Measurements from ENCODE around the gene PRPH.

PRPH gene

GRCh38 chr12:49346659-49347310 is 51.8 kb downstream of the PRPH start, which contains the start of gene DNAJC22:
Gene DNAJC22 (plus strand): TSS chr12:49346888. CDS start chr12:49348873, 1,985 bp downstream.
- no peak for DNase-seq (ENCODE audit: low read depth)

DNA sequence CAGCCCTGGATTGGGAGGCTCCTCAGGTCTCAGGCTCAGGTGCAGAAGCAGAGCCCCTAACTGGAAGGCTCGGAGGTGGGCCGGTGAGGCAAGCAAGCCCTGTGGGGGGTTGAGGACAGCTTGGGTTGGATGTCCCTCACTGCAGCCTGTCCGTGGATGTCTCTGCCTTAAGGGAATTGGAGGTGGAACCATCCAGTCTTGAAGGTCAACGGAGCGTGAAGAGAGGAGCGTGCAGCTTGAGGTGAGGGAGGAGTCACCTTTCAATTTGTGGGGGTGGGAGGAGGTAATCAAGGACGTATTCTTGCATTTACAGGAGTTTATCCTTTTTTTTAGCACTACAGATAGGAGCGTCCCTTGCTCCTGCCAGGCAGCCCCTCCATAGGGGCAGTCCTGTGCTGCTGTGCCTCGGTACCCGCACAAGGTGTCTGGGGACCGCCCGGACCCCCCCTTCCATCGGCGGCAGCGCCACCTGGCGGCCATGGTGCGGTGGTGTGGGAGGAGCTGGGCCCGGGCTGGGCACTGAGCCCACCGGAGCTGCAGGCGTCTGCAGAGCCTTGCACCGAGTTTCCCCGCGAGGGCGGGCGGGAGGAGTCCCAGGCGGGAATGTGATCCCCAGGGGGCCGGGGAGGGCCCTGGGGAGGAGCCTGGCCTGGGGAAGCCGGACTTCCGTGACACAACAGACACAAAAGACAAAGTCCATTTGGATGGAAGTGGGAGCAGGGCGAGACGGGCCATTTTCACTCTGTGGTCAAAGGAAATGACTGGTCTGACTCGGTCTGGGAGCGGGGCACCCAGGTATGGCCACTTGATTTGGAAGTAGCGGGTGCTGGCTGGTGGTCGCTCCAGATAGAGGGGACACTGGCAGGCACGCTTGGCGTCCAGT is 52.6 kb downstream of the PRPH start:
- peak; percentile 67 for DNase-seq (ENCODE audit: low read depth)
